Measurements from ENCODE around the gene RDH5.

- TF ChIP-seq CTCF (IDR thresholded peaks at IDR 0.05) (no peak), POLR2A (IDR thresholded peaks at IDR 0.05) (no peak)
Observed at GRCh38 chr12:55716582-55716957, 3.6 kb upstream of the RDH5 start.
